DMS153 treated with DMSO at 0.1 percent for 48 hours (cell line): ENCODE data around the gene ZNF529.
A peak's percentile ranks its signal among the peaks of the same experiment; 100 is the strongest.
"Not testable (repeated sequence)": the region's sequence is repeated elsewhere in the genome, so short reads cannot be mapped to it uniquely, and the experiment has no call there.

Experiments
- DNase-seq: peaks from one replicate; lab custom pipeline; 2025; ENCODE audit not compliant: unreplicated experiment; lab: John Stamatoyannopoulos, UW

The ZNF529 gene

GRCh38 chr19:36573020-36573894 is at the start of gene ZNF529:
Gene ZNF529, minus strand, starts transcription at chr19:36573292. Its CDS starts 946 bp downstream, at chr19:36572346.
- peak; percentile 68 for DNase-seq

- no peak for DNase-seq
These were observed 32.9 kb upstream of the ZNF529 start for GRCh38 chr19:36605877-36606478.

- DNase-seq: no peak
These were observed 32.2 kb upstream of the ZNF529 start, which contains the start of gene ZNF382 for GRCh38 chr19:36605101-36605876. Gene ZNF382, plus strand, starts transcription at chr19:36605313. Its CDS starts 4,602 bp downstream, at chr19:36609915.

- no peak for DNase-seq
These were observed 31.6 kb upstream of the ZNF529 start for GRCh38 chr19:36604656-36605100.

- not testable (repeated sequence) for DNase-seq
These were observed 29.6 kb upstream of the ZNF529 start for GRCh38 chr19:36602681-36603080.

GRCh38 chr19:36579255-36579654 is 6.2 kb upstream of the ZNF529 start:
- DNase-seq: no peak

- no peak for DNase-seq
These were observed 4.3 kb upstream of the ZNF529 start for GRCh38 chr19:36577271-36577996.

- no peak for DNase-seq
These were observed 1.6 kb upstream of the ZNF529 start for GRCh38 chr19:36574741-36575140.

- DNase-seq: no peak
These were observed 1.0 kb upstream of the ZNF529 start for GRCh38 chr19:36573895-36574720.

- no peak for DNase-seq
These were observed 486 bp downstream of the ZNF529 start for GRCh38 chr19:36572593-36573019.

GRCh38 chr19:36564391-36564790 is 8.7 kb downstream of the ZNF529 start:
- DNase-seq: no peak

- DNase-seq: no peak
These were observed 25.9 kb downstream of the ZNF529 start for GRCh38 chr19:36547001-36547732.

- no peak for DNase-seq
These were observed 44.1 kb downstream of the ZNF529 start for GRCh38 chr19:36528921-36529518.

- DNase-seq: peak; percentile 97
These were observed 44.7 kb downstream of the ZNF529 start, which contains the start of gene ZNF260 for GRCh38 chr19:36528194-36528920. Gene ZNF260, minus strand, starts transcription at chr19:36528271. Its CDS starts 13,033 bp downstream, at chr19:36515238.

GRCh38 chr19:36527873-36528193 is 45.3 kb downstream of the ZNF529 start:
- no peak for DNase-seq

- DNase-seq: no peak
These were observed 45.8 kb downstream of the ZNF529 start for GRCh38 chr19:36527341-36527740.

- DNase-seq: no peak
These were observed 46.5 kb downstream of the ZNF529 start for GRCh38 chr19:36526581-36526980.

GRCh38 chr19:36524617-36525016 is 48.5 kb downstream of the ZNF529 start:
- DNase-seq: no peak
